GM23338 (cell line): ENCODE measurements around the gene RSPH1. TPM values are rescaled to one million over a fixed set of nuclear protein-coding genes. Genes with fewer than 3 reads are reported as not detected.

Experiments
- ATAC-seq: fragments of 200-7000 bp; cut with Tn5 transposase; 3 replicates; pipeline ENCODE4 v1.9.1; 2020
- DNase-seq: peaks from one replicate; pipeline ENCODE4 v3.0.0-alpha.2; 2015; ENCODE audit warnings: low spot score
- H2AFZ ChIP-seq: fragments of 200-600 bp; sonication (generic); 2 replicates; pipeline ENCODE4 v1.8.0; 2016; ENCODE audit warnings: antibody characterized with exemption, mild to moderate bottlenecking, moderate library complexity
- H3F3A ChIP-seq: fragments of 200-600 bp; sonication (generic); replicated peaks from 2 replicates; pipeline ENCODE4 v1.8.0; 2017; ENCODE audit warnings: antibody characterized with exemption, mixed run types, low read depth
- H3K27ac ChIP-seq: fragments of 200-600 bp; sonication (generic); 2 replicates; pipeline ENCODE4 v1.6.1; 2016; ENCODE audit warnings: low read depth
- H3K27me3 ChIP-seq: fragments of 200-600 bp; sonication (generic); 2 replicates; pipeline ENCODE4 v1.8.0; 2016; ENCODE audit warnings: mild to moderate bottlenecking, mixed run types, moderate library complexity; ENCODE audit not compliant: insufficient read depth
- H3K36me3 ChIP-seq: fragments of 200-600 bp; sonication (generic); 2 replicates; pipeline ENCODE4 v1.8.0; 2016; ENCODE audit warnings: mild to moderate bottlenecking; ENCODE audit not compliant: insufficient read depth
- H3K4me1 ChIP-seq: fragments of 200-600 bp; sonication (generic); 2 replicates; pipeline ENCODE4 v1.8.0; 2016; ENCODE audit warnings: mild to moderate bottlenecking, moderate library complexity; ENCODE audit not compliant: insufficient read depth
- H3K4me2 ChIP-seq: fragments of 200-600 bp; sonication (generic); 2 replicates; pipeline ENCODE4 v1.7.1; 2017; ENCODE audit warnings: mixed run types
- H3K4me3 ChIP-seq: fragments of 200-600 bp; sonication (generic); 2 replicates; pipeline ENCODE4 v1.6.1; 2016; ENCODE audit warnings: mixed run types
- H3K79me2 ChIP-seq: fragments of 200-600 bp; sonication (generic); replicated peaks from 2 replicates; pipeline ENCODE4 v1.8.0; 2017; ENCODE audit warnings: mild to moderate bottlenecking; ENCODE audit not compliant: insufficient read depth
- H3K9me2 ChIP-seq: fragments of 200-600 bp; sonication (generic); 2 replicates; pipeline ENCODE4 v1.8.0; 2017; ENCODE audit not compliant: insufficient read depth
- H4K20me1 ChIP-seq: fragments of 200-600 bp; sonication (generic); replicated peaks from 2 replicates; pipeline ENCODE4 v1.8.0; 2017; ENCODE audit warnings: mild to moderate bottlenecking; ENCODE audit not compliant: insufficient read depth
- H3K27ac Mint-ChIP-seq: 2 replicates; pipeline ENCODE4 v1.8.0; 2020; ENCODE audit warnings: inconsistent platforms, mild to moderate bottlenecking, moderate library complexity, mixed read lengths
- H3K27me3 Mint-ChIP-seq: 3 replicates; pipeline ENCODE4 v1.8.0; 2022; ENCODE audit warnings: low read depth, mild to moderate bottlenecking, moderate library complexity, mixed read lengths, inconsistent platforms; ENCODE audit not compliant: insufficient read depth, poor library complexity
- H3K36me3 Mint-ChIP-seq: 3 replicates; pipeline ENCODE4 v1.8.0; 2021; ENCODE audit warnings: low read depth, mild to moderate bottlenecking, inconsistent platforms, moderate library complexity, mixed read lengths
- H3K4me1 Mint-ChIP-seq: 3 replicates; pipeline ENCODE4 v1.8.0; 2020; ENCODE audit warnings: mild to moderate bottlenecking, inconsistent platforms, mixed read lengths
- H3K4me3 Mint-ChIP-seq: 3 replicates; pipeline ENCODE4 v1.8.0; 2021; ENCODE audit warnings: moderate library complexity, mild to moderate bottlenecking, inconsistent platforms, mixed read lengths
- H3K9me3 Mint-ChIP-seq: 3 replicates; pipeline ENCODE4 v1.8.0; 2020; ENCODE audit warnings: moderate library complexity, mild to moderate bottlenecking, inconsistent platforms, mixed read lengths
- CTCF ChIP-seq, 2 experiments: fragments of 200-600 bp in 1 of 2; sonication (generic) in 1 of 2; conservative IDR thresholded peaks; 2 replicates each; pipeline versions ENCODE4 v1.5.1 to v1.6.1; 2016 to 2017; ENCODE audit warnings: antibody characterized with exemption in 2 of 2, low read depth in 2 of 2, mild to moderate bottlenecking in 2 of 2, moderate library complexity in 1 of 2
- ETS1 ChIP-seq: IDR thresholded peaks from 2 replicates; pipeline ENCODE4 v1.6.1; 2016; ENCODE audit warnings: antibody characterized with exemption
- EZH2phosphoT487 ChIP-seq: fragments of 200-600 bp; sonication (generic); IDR thresholded peaks from one replicate; pipeline ENCODE4 v1.8.1; 2018; ENCODE audit warnings: antibody characterized with exemption; ENCODE audit not compliant: unreplicated experiment
- NANOG ChIP-seq: IDR thresholded peaks from 2 replicates; pipeline ENCODE4 v1.6.1; 2016; ENCODE audit warnings: antibody characterized with exemption, borderline replicate concordance
- POLR2AphosphoS5 ChIP-seq: IDR thresholded peaks from 2 replicates; pipeline ENCODE4 v1.6.1; 2016; ENCODE audit warnings: antibody characterized with exemption, low read depth
- REST ChIP-seq: IDR thresholded peaks from one replicate; pipeline ENCODE4 v1.6.1; 2018; ENCODE audit warnings: antibody characterized with exemption; ENCODE audit not compliant: unreplicated experiment
- ZNF114 ChIP-seq: fragments of 250-450 bp; sonication (Bioruptor Pico); IDR thresholded peaks from 2 replicates; pipeline ENCODE4 v1.5.0; 2020; ENCODE audit warnings: mild to moderate bottlenecking, moderate library complexity
- ZNF331 ChIP-seq: fragments of 250-450 bp; sonication (Bioruptor Pico); IDR thresholded peaks from 2 replicates; pipeline ENCODE4 v1.5.0; 2020; ENCODE audit warnings: low read depth, mild to moderate bottlenecking, moderate library complexity
- ZNF462 ChIP-seq: fragments of 250-450 bp; sonication (Bioruptor Pico); IDR thresholded peaks from 2 replicates; pipeline ENCODE4 v1.5.0; 2020; ENCODE audit warnings: mild to moderate bottlenecking, moderate library complexity
- polyA plus RNA-seq: library from polyadenylated mRNA; unstranded; fragments of >200 nt; fragmentation: Nextera tagmentation; extraction: Ambion mirVana; gene quantifications from 2 replicates; pipeline ENCODE4 v1.2.1, GENCODE V29; 2016
- total RNA-seq: library from RNA; depleted of rRNA; stranded (reverse); fragments of >200 nt; shearing (Covaris generic); gene quantifications from 2 replicates; pipeline ENCODE4 v1.2.3, GENCODE V29; 2014

Gene RSPH1
- total and polyA plus RNA-seq, 2 experiments from 2014 or later = 0.23 TPM; not detected in 1

GRCh38 chr21:42427809-42428419, 68.1 kb downstream of the RSPH1 start (continued):
- no peak for TF ChIP-seq ZNF462 (CRISPR knock-in tag)
- TF ChIP-seq ZNF114 (CRISPR knock-in tag) = no peak

GRCh38 chr21:42426876-42427480, 69.0 kb downstream of the RSPH1 start:
- Histone ChIP-seq H3K4me2 (no peak overlapping the region), H3F3A (no peaks in the 10 kb centered on the region), H3K4me3 (no peak overlapping the region), H3K27ac (no peak overlapping the region), H3K9me2 (no peaks in the 10 kb centered on the region), H3K79me2 (no peaks in the 10 kb centered on the region), H3K36me3 (no peaks in the 10 kb centered on the region), H3K4me1 (no peaks in the 10 kb centered on the region), H3K27me3 (no peaks in the 10 kb centered on the region), H2AFZ (no peak overlapping the region), H4K20me1 (no peaks in the 10 kb centered on the region)
- DNase-seq (no peak), ATAC-seq (no peak)
- no peak overlapping the region for H3K4me3 Mint-ChIP-seq
- 0 out of 2 replicates have a peak overlapping the region, but pooled peaks have one; percentile 23 for H3K27ac Mint-ChIP-seq
- no peaks in the 10 kb centered on the region for H3K4me1 Mint-ChIP-seq
- H3K27me3 Mint-ChIP-seq = peaks cover 4% of the 10 kb centered on the region
- H3K9me3 Mint-ChIP-seq = peaks cover 4% of the 10 kb centered on the region; the same call in 2 of the 3 replicates
- H3K36me3 Mint-ChIP-seq = no peaks in the 10 kb centered on the region
- TF ChIP-seq NANOG = no peak
- no peak for TF ChIP-seq CTCF (conservative IDR thresholded peaks at IDR 0.05; ENCODE audit: low read depth in 2 of 2)
- TF ChIP-seq EZH2phosphoT487 = no peak
- no peak for TF ChIP-seq POLR2AphosphoS5
- no peak for TF ChIP-seq REST
- no peak for TF ChIP-seq ZNF331
- no peak for TF ChIP-seq ETS1
